ACC112 (cell line): Measurements from ENCODE around the gene CLDN20.
"Not testable (repeated sequence)": the region's sequence is repeated elsewhere in the genome, so short reads cannot be mapped to it uniquely, and the experiment has no call there.

Source experiments
- H2AFZ ChIP-seq: fragments of 200-600 bp; sonication (generic); one replicate; pipeline ENCODE4 v1.6.0; 2017; ENCODE audit warnings: antibody characterized with exemption, low read length; ENCODE audit not compliant: unreplicated experiment
- H3K27ac ChIP-seq: fragments of 200-600 bp; sonication (generic); 2 replicates; pipeline ENCODE4 v1.5.1; 2014; ENCODE audit warnings: low read depth, mild to moderate bottlenecking, antibody characterized with exemption, low read length, moderate library complexity
- H3K27me3 ChIP-seq: fragments of 200-600 bp; sonication (generic); 2 replicates; pipeline ENCODE4 v1.6.1; 2014; ENCODE audit warnings: mild to moderate bottlenecking, antibody characterized with exemption, low read length, moderate library complexity, mixed read lengths; ENCODE audit not compliant: insufficient read depth
- H3K36me3 ChIP-seq: fragments of 200-600 bp; sonication (generic); 2 replicates; pipeline ENCODE4 v1.6.1; 2016; ENCODE audit warnings: mild to moderate bottlenecking, antibody characterized with exemption, low read length, moderate library complexity, mixed read lengths; ENCODE audit not compliant: insufficient read depth
- H3K4me1 ChIP-seq: fragments of 200-600 bp; sonication (generic); one replicate; pipeline ENCODE4 v1.6.1; 2016; ENCODE audit warnings: low read length, mixed read lengths; ENCODE audit not compliant: insufficient read depth, unreplicated experiment, control insufficient read depth
- H3K4me3 ChIP-seq: fragments of 200-600 bp; sonication (generic); 2 replicates; pipeline ENCODE4 v1.5.1; 2014; ENCODE audit warnings: mild to moderate bottlenecking, low read depth, low read length
- H3K79me2 ChIP-seq: fragments of 200-600 bp; sonication (generic); one replicate; pipeline ENCODE4 v1.6.0; 2016; ENCODE audit warnings: low read length; ENCODE audit not compliant: control insufficient read depth, unreplicated experiment, insufficient read depth

CLDN20 gene

DNA sequence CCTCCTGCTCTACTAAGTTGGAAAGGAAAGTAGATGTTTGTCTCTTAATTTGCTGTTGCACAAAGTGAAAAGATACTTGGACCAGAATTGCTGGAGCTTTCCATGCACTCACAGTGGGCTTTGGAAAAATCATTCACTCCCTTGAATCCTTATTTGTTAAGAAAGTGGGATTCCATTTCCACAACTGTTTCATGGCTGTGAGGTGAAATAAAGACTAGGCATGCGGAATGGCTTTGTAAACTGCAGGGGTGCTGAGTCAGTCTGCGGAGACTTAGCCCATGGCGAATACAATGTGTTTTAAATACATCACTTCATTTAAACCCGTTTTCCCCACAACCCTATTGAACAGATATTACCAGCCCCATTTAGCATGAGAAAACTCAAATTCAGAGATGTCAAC, 36.8 kb upstream of the CLDN20 start:
- H2AFZ ChIP-seq: no peak overlapping the region
- no peaks in the 10 kb centered on the region for H3K36me3 ChIP-seq
- H3K27me3 ChIP-seq: no peaks in the 10 kb centered on the region
- no peak overlapping the region for H3K4me3 ChIP-seq
- H3K79me2 ChIP-seq: no peaks in the 10 kb centered on the region
- peaks cover 13% of the 10 kb centered on the region for H3K4me1 ChIP-seq
- H3K27ac ChIP-seq: no peak overlapping the region

DNA sequence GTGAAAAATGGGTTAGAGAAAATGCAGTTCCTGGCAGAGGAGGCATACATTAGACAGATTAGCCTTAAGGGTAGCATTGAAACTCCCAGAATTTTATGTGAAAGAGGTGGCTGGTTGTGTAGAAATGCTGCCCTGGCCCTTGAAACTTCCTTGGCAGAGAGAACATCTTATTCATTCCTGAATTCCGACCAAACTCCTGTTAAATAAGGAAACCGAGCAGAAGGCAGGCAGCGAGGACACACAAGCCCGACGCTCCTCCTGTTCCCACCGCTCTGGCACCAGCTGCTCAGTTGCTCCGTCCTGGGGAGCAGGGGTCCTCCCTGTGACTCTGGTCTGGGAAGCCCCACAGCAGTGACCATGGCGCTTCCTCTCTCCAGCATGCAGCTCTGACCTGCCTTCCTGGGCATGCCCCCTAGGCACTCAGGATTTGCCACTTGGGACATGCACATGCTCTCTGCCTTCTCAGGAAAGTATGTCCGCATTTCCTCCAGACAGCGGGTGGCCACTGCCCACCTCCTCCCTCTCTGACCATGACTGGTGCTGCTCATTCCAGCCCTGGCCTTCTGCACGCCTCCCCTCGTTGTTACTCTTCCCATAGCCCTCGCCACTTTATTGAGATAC, 35.2 kb upstream of the CLDN20 start:
- no peak overlapping the region for H2AFZ ChIP-seq
- H3K27me3 ChIP-seq: no peaks in the 10 kb centered on the region

DNA sequence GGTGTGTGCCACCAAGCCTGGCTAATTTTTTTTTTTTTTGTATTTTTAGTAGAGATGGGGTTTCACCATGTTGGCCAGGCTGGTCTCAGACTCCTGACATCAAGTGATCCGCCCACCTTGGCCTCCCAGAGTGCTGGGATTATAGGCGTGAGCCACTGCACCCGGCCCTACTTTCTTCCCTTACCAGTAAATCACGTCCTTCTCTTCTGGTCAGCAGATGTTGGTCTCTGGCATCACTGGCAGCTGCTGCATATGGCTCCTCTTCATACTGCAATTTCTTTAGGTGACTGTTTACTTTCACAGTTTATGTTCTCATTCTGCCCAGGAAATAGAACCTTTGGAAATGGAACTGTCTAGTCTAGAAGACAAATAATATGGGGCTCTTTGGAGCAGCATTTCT, 32.8 kb upstream of the CLDN20 start:
- H3K4me1 ChIP-seq, H3K27me3 ChIP-seq, H3K27ac ChIP-seq, H3K36me3 ChIP-seq, H2AFZ ChIP-seq, H3K4me3 ChIP-seq, H3K79me2 ChIP-seq: not testable (repeated sequence)

More for the DNA sequence above, 35.2 kb upstream of the CLDN20 start:
- no peaks in the 10 kb centered on the region for H3K36me3 ChIP-seq
- no peak overlapping the region for H3K27ac ChIP-seq
- H3K4me3 ChIP-seq: no peak overlapping the region
- peaks cover 10% of the 10 kb centered on the region for H3K4me1 ChIP-seq
- no peaks in the 10 kb centered on the region for H3K79me2 ChIP-seq

DNA sequence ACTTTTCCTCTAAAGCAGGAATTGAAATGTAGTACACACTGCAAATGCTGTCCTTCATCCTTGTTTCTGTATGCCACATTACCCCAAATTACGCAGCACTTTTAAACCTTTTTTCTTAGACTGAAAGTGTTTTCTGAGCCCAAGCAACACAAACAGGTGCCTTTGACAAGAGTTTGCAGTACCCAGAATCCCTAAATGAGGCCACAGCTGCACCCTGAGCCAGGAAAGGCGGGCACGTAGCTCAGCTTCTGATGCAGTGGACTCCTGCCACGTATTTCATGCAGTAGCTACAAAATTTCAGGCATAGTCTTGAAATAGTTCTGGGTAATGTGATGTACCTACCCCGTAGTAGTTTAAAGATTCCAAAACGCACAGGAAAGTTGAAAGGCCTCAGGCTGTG, 31.0 kb upstream of the CLDN20 start:
- Histone ChIP-seq H3K4me1 (no peaks in the 10 kb centered on the region), H3K4me3 (no peak overlapping the region), H3K36me3 (no peaks in the 10 kb centered on the region), H3K27ac (no peak overlapping the region), H2AFZ (no peak overlapping the region), H3K79me2 (no peaks in the 10 kb centered on the region), H3K27me3 (no peaks in the 10 kb centered on the region)

GRCh38 chr6:155234167-155234566, 29.6 kb upstream of the CLDN20 start:
- Histone ChIP-seq H3K79me2 (no peaks in the 10 kb centered on the region), H3K27ac (no peak overlapping the region), H3K27me3 (no peaks in the 10 kb centered on the region), H3K36me3 (no peaks in the 10 kb centered on the region), H3K4me1 (no peaks in the 10 kb centered on the region), H2AFZ (no peak overlapping the region), H3K4me3 (no peak overlapping the region)

DNA sequence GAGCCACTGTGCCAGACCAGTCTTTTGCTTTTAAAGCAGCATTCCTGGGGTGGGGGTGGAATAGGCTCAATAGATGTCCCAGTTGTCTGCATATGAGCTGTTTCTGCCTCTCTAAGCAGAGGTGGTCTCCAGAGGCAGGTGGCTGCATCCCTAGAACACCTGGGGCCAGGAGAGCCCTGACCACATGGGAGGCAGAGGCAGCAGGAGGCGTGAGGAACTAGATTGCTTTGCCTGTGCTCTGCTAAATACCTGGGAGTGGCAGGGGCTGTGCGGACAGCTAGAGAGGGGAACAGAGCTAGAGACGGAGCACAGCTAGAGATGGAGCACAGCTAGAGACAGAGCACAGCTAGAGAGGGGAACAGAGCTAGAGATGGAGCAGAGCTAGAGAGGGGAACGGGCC, 29.1 kb upstream of the CLDN20 start:
- no peaks in the 10 kb centered on the region for H3K79me2 ChIP-seq
- H3K27me3 ChIP-seq: no peaks in the 10 kb centered on the region
- no peak overlapping the region for H2AFZ ChIP-seq
- H3K27ac ChIP-seq: no peak overlapping the region
- H3K4me1 ChIP-seq: no peaks in the 10 kb centered on the region
- no peaks in the 10 kb centered on the region for H3K36me3 ChIP-seq
- H3K4me3 ChIP-seq: no peak overlapping the region

DNA sequence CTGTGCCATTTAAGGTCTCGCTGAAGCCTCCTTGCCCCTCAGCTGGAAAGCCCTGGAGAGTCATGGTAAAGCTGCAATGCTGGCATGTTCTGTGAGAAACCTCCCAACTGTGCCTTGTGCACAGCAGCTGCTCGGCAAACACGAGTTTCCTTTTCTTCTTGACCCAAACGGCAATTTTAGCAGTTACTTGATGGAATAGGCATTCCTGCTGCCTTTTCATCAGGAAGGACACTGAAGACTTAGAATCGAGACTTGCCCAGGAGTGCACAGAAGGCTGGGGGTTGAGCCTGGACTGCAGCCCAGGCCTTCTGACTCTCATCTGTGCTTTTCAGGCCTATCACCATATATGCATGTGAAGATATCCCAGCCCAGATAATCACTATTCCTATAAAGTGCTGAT, 28.7 kb upstream of the CLDN20 start:
- Histone ChIP-seq H3K4me1 (no peaks in the 10 kb centered on the region), H3K4me3 (no peak overlapping the region), H3K36me3 (peaks cover 2% of the 10 kb centered on the region; the same call in 1 of the 2 replicates), H3K79me2 (no peaks in the 10 kb centered on the region), H3K27me3 (no peaks in the 10 kb centered on the region), H3K27ac (no peak overlapping the region), H2AFZ (no peak overlapping the region)

- no peaks in the 10 kb centered on the region for H3K4me1 ChIP-seq
These were observed 26.2 kb upstream of the CLDN20 start for GRCh38 chr6:155237613-155238012.

GRCh38 chr6:155240905-155241600, 22.8 kb upstream of the CLDN20 start:
- Histone ChIP-seq H3K27ac (no peak overlapping the region), H3K27me3 (no peaks in the 10 kb centered on the region), H3K79me2 (no peaks in the 10 kb centered on the region), H2AFZ (no peak overlapping the region), H3K36me3 (peaks cover 8% of the 10 kb centered on the region; the same call in 1 of the 2 replicates), H3K4me3 (no peak overlapping the region), H3K4me1 (no peaks in the 10 kb centered on the region)

More at GRCh38 chr6:155237613-155238012, 26.2 kb upstream of the CLDN20 start:
- Histone ChIP-seq H2AFZ (no peak overlapping the region), H3K27me3 (no peaks in the 10 kb centered on the region), H3K36me3 (peaks cover 3% of the 10 kb centered on the region; the same call in 1 of the 2 replicates), H3K4me3 (no peak overlapping the region), H3K79me2 (no peaks in the 10 kb centered on the region), H3K27ac (no peak overlapping the region)

GRCh38 chr6:155241966-155242365, 21.8 kb upstream of the CLDN20 start:
- H3K27ac ChIP-seq: no peak overlapping the region
- no peaks in the 10 kb centered on the region for H3K27me3 ChIP-seq
- H3K79me2 ChIP-seq: no peaks in the 10 kb centered on the region
- H3K4me1 ChIP-seq: no peaks in the 10 kb centered on the region
- H3K36me3 ChIP-seq: peaks cover 14% of the 10 kb centered on the region; the same call in 1 of the 2 replicates
- no peak overlapping the region for H3K4me3 ChIP-seq
- no peak overlapping the region for H2AFZ ChIP-seq

DNA sequence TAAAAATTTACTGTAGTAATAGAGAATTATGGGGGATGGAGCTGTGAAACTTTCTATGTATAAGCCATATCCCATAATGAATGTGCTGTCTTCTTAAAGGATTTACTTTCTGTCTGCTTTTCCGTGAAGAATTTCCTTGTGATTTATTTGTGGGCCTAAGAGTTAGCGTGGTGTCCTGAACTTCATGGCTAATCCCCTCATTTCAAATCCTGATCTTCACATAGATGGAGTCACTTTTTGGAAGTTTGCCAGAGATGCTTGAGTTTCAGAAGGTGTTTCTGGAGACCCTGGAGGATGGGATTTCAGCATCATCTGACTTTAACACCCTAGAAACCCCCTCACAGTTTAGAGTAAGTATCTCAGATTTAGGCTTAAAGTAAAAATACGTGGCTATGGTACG, 19.4 kb upstream of the CLDN20 start:
- H3K36me3 ChIP-seq: peaks cover 24% of the 10 kb centered on the region
- H3K79me2 ChIP-seq: no peaks in the 10 kb centered on the region
- H3K4me1 ChIP-seq: peaks cover 10% of the 10 kb centered on the region
- H3K4me3 ChIP-seq: no peak overlapping the region
- H3K27ac ChIP-seq: no peak overlapping the region
- no peaks in the 10 kb centered on the region for H3K27me3 ChIP-seq
- no peak overlapping the region for H2AFZ ChIP-seq
